Activated T-helper 9 cell treated with anti-CD3 and anti-CD28 coated beads, Interleukin-2, amount 50 U/mL, for 16 hours (primary cell): ENCODE measurements around the gene ADCY1.

Source experiments
- DNase-seq: peaks from one replicate; pipeline ENCODE4 v3.0.0-alpha.2; 2020; ENCODE audit warnings: low read depth

ADCY1 gene

GRCh38 chr7:45690762-45691150, 116.6 kb downstream of the ADCY1 start:
- DNase-seq: no peak

DNA sequence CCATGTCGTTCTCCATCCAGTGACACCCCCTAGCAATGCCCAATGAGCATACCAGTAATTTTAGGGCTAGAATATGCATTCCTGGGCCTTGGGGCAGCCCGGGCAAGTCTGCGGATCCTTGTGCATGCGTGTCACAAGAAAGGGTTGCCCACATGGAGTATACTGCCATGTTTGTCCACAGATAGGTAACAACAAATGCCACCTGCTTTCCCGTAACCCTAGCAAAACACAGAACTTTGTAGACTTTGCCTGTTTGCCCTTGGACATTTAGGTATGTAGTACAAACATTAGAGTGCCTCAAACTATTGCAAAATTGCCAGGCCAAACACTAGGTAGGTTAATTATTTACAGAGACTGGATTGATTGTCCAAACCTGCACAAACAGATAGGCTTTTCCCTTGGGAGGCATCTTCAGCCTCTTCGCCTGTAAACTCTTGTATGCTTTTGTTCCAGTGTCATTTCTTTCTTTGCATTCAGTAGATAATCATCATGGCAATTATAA, 117.0 kb downstream of the ADCY1 start:
- no peak for DNase-seq

DNA sequence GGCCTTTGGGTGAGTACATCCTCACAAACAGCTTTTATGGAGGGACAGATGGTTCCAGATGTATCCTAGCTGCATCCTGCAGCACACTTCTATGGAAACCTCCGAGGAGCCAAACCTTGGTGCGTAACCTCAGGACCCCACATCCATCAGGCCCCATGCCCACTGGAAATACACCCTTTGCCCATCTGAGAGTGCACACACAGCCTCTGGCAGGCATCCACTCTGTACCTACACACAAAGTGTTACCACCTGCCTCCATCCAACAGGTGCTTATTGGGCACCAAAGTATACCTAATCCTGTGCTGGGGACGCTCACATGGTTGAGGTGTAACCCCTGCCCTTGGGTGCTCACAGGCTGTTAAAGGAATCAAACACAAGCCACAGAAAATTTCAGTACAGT, 117.9 kb downstream of the ADCY1 start:
- DNase-seq: no peak

GRCh38 chr7:45695249-45695995, 121.3 kb downstream of the ADCY1 start:
- DNase-seq: no peak

DNA sequence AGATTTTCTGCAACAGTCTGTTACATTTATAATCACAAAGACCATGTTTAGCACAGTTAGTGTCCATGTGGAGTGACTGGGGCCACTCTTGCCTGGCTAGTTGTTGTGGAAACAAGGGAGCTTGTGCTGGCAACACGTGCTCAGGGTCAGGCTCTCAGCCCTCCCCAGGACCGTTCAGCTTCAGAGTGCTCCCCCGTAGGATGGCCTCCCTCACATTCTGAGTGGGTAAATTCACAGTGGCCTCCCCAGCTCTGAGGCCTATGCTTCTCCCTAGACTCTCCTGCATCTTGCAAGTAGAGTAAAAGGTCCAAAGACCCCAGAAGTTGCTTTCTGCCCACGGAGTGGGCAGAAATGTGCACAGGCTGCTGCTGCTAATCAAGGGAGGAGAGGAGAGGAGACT, 122.3 kb downstream of the ADCY1 start:
- DNase-seq: no peak

DNA sequence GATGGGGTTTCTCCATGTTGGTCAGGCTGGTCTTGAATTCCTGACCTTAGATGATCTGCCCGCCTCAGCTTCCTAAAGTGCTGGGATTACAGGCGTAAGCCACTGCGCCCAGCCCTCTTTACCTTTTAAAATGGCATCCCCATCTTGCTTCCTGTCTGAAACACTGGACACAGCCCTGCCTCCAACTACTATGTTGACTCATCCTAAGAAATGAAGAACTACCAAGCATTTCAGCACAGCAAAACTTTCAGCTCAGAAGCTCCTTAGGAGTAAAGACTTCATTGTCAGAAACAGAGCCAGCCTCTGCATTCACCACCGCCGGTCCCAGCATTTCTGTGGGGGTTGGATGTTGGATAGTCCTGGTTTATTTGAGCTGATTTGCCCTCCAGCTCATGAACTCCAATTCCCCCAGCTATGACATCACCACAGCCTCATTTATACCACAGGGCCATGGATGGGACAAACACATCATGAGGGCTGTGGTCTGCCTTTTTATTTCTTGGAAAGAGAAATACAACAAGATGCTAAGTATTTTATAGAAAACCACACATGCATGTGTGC, 123.5 kb downstream of the ADCY1 start:
- DNase-seq: no peak

DNA sequence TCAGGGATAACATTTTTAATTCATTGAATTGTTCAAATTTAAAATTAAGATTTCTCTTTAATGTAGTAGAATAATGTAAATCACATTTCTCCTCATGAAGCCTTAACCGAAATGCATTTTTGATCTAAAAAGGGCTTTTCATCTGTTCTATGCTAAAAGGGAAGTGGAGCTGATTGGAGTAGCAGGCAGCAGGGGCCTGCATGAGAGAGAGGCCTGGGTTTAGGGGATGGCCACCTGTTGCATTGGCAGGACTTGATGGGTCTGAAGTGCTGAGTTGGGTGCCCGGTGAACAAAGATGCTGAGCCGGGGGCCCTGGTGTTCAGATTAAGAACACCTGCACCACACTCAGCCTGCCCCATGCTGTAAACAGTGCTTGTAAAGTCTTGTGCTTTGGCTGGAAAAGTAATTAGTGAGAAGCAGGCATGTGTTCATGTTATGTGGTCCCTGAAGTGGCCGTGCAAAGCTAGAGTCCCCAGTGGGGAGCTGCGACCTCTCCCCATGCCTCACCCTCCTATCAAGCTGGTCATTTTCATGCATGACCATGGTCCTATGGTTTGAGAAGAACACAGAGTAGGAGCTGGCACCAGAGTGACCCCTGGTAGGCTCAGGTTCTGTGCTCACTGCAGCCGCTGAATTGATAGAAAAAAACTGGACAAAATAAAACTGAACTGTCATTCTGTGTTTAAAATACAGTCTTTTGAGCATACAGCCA, 124.3 kb downstream of the ADCY1 start:
- no peak for DNase-seq

GRCh38 chr7:45699015-45699309, 124.8 kb downstream of the ADCY1 start:
- no peak for DNase-seq

GRCh38 chr7:45699726-45700390, 125.7 kb downstream of the ADCY1 start:
- no peak for DNase-seq

DNA sequence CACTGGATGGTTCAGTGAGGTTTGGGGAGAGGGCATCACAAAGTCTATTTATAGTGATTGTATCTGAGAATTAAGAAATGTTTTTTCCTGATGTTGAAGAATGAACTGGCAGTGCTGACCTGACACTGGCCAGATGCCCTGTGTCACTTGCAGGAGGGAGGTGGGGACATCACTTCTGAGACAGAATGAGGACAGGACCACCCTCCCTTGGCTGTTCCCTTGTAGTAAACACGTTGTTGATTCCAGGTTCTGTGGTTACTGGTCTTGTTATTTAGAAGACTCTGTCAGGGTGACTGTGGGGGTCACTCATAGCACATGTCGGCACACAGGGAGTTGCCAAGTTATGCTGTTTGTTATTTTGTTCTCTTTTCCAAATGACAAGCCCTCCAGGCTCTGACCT, 126.4 kb downstream of the ADCY1 start:
- no peak for DNase-seq

- no peak for DNase-seq
These were observed 127.7 kb downstream of the ADCY1 start for GRCh38 chr7:45701701-45702510.

GRCh38 chr7:45702751-45703150, 128.6 kb downstream of the ADCY1 start:
- DNase-seq: no peak

DNA sequence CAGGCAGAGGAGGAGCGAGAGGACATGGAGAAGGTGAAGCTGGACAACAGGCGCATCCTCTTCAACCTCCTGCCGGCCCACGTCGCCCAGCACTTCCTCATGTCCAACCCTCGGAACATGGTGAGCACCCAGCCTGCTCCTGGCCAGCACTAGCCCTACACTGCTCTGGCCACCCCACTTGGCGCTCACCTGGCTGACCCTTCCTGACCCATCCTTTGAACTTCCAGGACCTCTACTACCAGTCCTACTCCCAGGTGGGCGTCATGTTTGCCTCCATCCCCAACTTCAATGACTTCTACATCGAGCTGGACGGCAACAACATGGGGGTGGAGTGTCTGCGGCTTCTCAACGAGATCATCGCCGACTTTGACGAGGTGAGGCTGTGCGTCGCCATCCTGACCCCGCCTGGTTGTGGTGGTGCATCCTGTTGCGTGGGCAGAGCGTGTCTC, 129.2 kb downstream of the ADCY1 start:
- DNase-seq: no peak

DNA sequence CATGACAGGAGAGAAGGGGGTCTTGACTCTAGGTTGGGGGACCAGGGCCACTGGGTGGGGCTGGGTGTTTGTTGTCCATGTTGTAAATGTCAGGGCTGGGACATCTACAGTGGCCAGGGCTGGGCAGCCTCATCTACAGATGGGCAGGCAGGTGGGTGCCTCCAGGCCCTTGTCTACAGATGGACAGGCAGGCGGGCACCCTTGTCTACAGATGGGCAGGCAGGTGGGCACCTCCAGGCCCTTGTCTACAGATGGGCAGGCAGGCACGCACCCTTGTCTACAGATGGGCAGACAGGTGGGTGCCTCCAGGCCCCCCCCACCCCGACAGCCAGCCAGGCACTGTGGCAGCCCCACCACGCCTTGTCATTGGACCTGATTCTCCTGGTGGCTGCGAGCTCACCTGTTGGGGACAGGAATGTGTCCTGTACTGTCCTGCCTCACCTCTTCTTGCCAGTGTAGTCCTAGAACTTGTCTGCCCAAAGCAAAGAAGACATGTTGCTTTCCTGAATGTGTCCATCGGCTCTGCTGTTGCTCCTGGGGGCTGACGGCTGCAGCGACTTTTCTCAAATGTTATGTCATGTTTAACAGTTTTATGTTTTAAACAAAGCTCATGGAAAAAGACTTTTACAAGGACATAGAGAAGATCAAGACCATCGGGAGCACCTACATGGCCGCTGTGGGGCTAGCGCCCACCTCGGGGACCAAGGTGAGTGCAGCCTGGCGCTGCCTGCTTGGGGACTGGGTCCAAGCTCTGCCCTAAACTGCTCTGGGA, 129.9 kb downstream of the ADCY1 start:
- DNase-seq: no peak

- DNase-seq: no peak
These were observed 130.5 kb downstream of the ADCY1 start for GRCh38 chr7:45704683-45705016.

DNA sequence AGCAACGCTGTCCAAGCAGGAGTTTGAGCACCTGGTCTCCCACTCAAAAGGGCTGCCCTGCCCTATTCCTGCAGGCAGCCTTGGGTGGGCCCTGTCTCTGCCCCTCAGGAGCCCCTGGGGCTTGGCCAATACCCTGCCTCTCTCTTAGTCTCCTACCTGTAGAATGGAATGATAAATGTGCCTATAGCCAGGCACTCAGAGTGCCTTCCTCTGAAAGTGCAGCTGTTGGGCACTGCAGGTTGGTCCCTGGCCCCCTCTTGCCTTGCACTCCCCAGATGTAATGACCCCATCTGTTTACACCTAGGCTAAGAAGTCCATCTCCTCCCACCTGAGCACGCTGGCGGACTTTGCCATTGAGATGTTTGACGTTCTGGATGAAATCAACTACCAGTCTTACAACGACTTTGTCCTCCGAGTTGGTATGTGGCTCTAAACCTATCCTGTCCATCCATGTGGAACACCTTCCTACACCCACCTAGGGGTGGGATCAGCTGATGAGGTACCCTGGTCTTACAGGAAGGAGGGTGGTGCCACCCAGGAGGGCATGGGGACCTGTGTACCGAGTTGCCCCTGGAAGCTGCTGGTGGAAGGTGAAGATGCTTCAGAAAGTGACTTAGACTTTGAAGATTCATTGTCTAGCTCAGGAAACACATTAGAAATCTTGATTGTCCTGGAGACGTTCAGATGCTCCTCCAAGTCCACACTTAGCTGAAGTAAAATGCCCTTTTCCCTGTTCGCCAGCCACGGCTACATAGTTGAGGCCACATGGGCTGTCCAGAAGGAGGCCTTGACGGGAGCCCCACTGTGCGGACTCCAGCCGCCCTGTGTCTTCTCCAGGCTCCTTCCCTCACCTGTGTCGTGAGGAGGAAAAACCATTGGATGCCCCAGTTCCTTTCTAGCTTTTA, 134.1 kb downstream of the ADCY1 start:
- no peak for DNase-seq

DNA sequence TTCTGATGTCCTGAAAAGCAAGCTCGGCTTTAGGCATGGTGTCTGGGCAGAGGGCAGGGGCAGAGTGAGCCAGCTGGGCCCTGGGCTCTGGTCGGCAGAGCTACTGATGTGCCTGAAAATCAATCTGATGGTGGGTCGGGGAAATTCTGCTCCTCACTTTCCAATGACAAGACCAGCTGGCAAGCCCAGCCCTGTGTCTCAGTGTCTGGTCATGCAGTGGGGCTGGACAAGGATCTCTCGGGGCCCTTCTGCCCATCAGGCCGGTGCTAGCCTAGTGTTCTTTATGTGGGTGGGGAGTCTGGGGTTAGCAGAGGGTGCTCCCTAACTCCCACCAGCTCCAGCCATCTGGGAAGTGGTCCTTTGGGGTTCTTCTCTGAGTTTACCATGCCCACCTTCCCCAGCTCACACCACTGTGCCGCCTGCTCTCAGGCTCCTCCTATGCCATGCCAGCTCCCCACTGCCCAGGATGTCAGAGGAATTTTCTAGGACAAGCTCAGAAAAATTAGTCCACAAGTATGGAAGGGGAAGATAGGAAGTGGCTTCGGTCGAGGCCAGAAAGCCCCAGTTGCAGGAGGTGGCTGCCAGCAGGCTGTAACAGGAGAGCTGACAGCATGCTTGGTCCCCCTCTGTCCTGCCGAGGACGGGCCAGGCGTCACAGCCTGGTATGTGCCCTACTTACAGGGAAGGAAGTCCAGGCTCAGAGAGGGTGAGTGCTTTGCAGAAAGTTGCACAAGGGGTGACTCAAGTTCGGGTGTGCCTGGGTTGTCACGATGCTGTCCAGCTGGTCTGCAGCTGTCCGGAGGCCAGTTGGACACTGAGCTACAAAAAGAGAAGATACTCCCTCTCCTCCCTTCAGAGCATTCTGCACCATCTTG, 135.2 kb downstream of the ADCY1 start:
- DNase-seq: no peak

GRCh38 chr7:45710271-45711160, 136.3 kb downstream of the ADCY1 start:
- DNase-seq: no peak
